Measurements from ENCODE around the gene HOXA9. TPM values are rescaled to one million over a fixed set of nuclear protein-coding genes. Genes with fewer than 3 reads are reported as not detected.

The HOXA9 gene
- total RNA-seq, 1 donor from 2014 or later: 1.2 TPM

- Histone ChIP-seq H3K27ac (peak overlapping the region; percentile 88), H3K4me1 (peaks cover 22% of the 10 kb centered on the region), H3K27me3 (peaks cover 88% of the 10 kb centered on the region)
Measured at GRCh38 chr7:27149842-27150567, 15.3 kb downstream of the HOXA9 start.

GRCh38 chr7:27148756-27149641, 16.3 kb downstream of the HOXA9 start:
- peak overlapping the region; percentile 70 for H3K4me3 ChIP-seq
- no peak for TF ChIP-seq CTCF (IDR thresholded peaks at IDR 0.05)
- ATAC-seq: no peak
- peaks cover 85% of the 10 kb centered on the region for H3K27me3 ChIP-seq
- H3K9me3 ChIP-seq: no peaks in the 10 kb centered on the region
- H3K27ac ChIP-seq: peak overlapping the region; percentile 88
- peaks cover 15% of the 10 kb centered on the region for H3K4me1 ChIP-seq
- H3K36me3 ChIP-seq: no peaks in the 10 kb centered on the region
- no peak for DNase-seq
- intact Hi-C loops (cut with DNase I): no loop called here

More at GRCh38 chr7:27149842-27150567, 15.3 kb downstream of the HOXA9 start:
- Histone ChIP-seq H3K9me3 (no peaks in the 10 kb centered on the region), H3K4me3 (peak overlapping the region; percentile 70), H3K36me3 (no peaks in the 10 kb centered on the region)
- TF ChIP-seq CTCF (IDR thresholded peaks at IDR 0.05): no peak
- DNase-seq (peak; percentile 58), ATAC-seq (no peak)
- intact Hi-C loops (cut with DNase I): no loop called here

GRCh38 chr7:27148031-27148755, 17.1 kb downstream of the HOXA9 start:
- peak overlapping the region; percentile 88 for H3K27ac ChIP-seq
- peak overlapping the region; percentile 70 for H3K4me3 ChIP-seq
- intact Hi-C loops (cut with DNase I): no loop called here
- no peak for TF ChIP-seq CTCF (IDR thresholded peaks at IDR 0.05)
- DNase-seq (no peak), ATAC-seq (no peak)
- H3K27me3 ChIP-seq: peaks cover 83% of the 10 kb centered on the region
- H3K36me3 ChIP-seq: no peaks in the 10 kb centered on the region
- H3K9me3 ChIP-seq: no peaks in the 10 kb centered on the region
- H3K4me1 ChIP-seq: peaks cover 15% of the 10 kb centered on the region

- ATAC-seq: no peak
- H3K36me3 ChIP-seq: no peaks in the 10 kb centered on the region
- DNase-seq: peak; percentile 67
- H3K27ac ChIP-seq: peak within 1 kb of the TSS; percentile 88
- peaks cover 76% of the 10 kb centered on the region for H3K27me3 ChIP-seq
- intact Hi-C loops (cut with DNase I): no loop called here
- H3K4me3 ChIP-seq: peak within 1 kb of the TSS; percentile 70
- no peaks in the 10 kb centered on the region for H3K9me3 ChIP-seq
- TF ChIP-seq CTCF (IDR thresholded peaks at IDR 0.05): no peak
- peaks cover 15% of the 10 kb centered on the region for H3K4me1 ChIP-seq
Measured at GRCh38 chr7:27147199-27148030, 17.9 kb downstream of the HOXA9 start, which contains the start of gene HOXA6. Gene HOXA6, minus strand, starts transcription at chr7:27147774. Its CDS starts 25 bp downstream, at chr7:27147749.

Measured in upper lobe of right lung (tissue), 1 donor.